PC-9 (cell line): ENCODE results near the gene RNF111. TPM values are rescaled to one million over a fixed set of nuclear protein-coding genes. Genes with fewer than 3 reads are reported as not detected.

Experiments used
- BruUV-seq: library from RNA; stranded (reverse); fragments of 400-500 nt; replicated peaks from 2 replicates; lab custom pipeline; 2021; lab: Mats Ljungman, UMichigan
- CTCF ChIA-PET: fragments of 300-600 bp; sonication (Branson Sonifier 250); formaldehyde crosslinking; loops from one replicate; lab custom pipeline; 2022; ENCODE audit warnings: antibody characterized with exemption; lab: Charles Lee
- POLR2A ChIA-PET: fragments of 300-600 bp; sonication (Branson Sonifier 250); formaldehyde crosslinking; loops from one replicate; lab custom pipeline; 2022; ENCODE audit warnings: antibody characterized with exemption; ENCODE audit not compliant: unreplicated experiment; lab: Charles Lee
- DNase-seq, 2 experiments: peaks; one replicate each; pipeline versions ENCODE4 v3.0.0 to v3.0.0-alpha.2; 2015 to 2022; ENCODE audit warnings: mixed read lengths in 1 of 2
- H2AFZ ChIP-seq: fragments of 200-600 bp; sonication (generic); 2 replicates; pipeline ENCODE4 v1.8.1; 2017; ENCODE audit warnings: antibody characterized with exemption
- H3F3A ChIP-seq: fragments of 200-600 bp; sonication (generic); 2 replicates; pipeline ENCODE4 v1.8.1; 2017; ENCODE audit warnings: antibody characterized with exemption, mild to moderate bottlenecking, low read depth; ENCODE audit not compliant: insufficient read depth
- H3K27ac ChIP-seq: fragments of 200-600 bp; sonication (generic); 2 replicates; pipeline ENCODE4 v1.6.1; 2016; ENCODE audit warnings: mixed run types
- H3K27me3 ChIP-seq: fragments of 200-600 bp; sonication (generic); 2 replicates; pipeline ENCODE4 v1.6.1; 2016; ENCODE audit warnings: low read depth, mixed run types; ENCODE audit not compliant: insufficient read depth
- H3K36me3 ChIP-seq: fragments of 200-600 bp; sonication (generic); 2 replicates; pipeline ENCODE4 v1.6.1; 2016; ENCODE audit warnings: low read depth, mixed run types
- H3K4me1 ChIP-seq: fragments of 200-600 bp; sonication (generic); replicated peaks from 2 replicates; pipeline ENCODE4 v1.6.1; 2016; ENCODE audit warnings: mixed run types; ENCODE audit not compliant: insufficient read depth
- H3K4me2 ChIP-seq: fragments of 200-600 bp; sonication (generic); 2 replicates; pipeline ENCODE4 v1.6.1; 2017; ENCODE audit warnings: mixed run types
- H3K4me3 ChIP-seq: fragments of 200-600 bp; sonication (generic); 2 replicates; pipeline ENCODE4 v1.6.1; 2016; ENCODE audit warnings: mixed run types
- H3K79me2 ChIP-seq: fragments of 200-600 bp; sonication (generic); 2 replicates; pipeline ENCODE4 v1.6.1; 2017; ENCODE audit warnings: low read depth, mixed run types
- H3K9me2 ChIP-seq: fragments of 200-600 bp; sonication (generic); 2 replicates; pipeline ENCODE4 v1.8.1; 2017; ENCODE audit warnings: mild to moderate bottlenecking; ENCODE audit not compliant: insufficient read depth
- H3K9me3 ChIP-seq: fragments of 200-600 bp; sonication (generic); 2 replicates; pipeline ENCODE4 v1.8.1; 2016; ENCODE audit warnings: low read depth; ENCODE audit not compliant: insufficient read depth
- H4K20me1 ChIP-seq: fragments of 200-600 bp; sonication (generic); 2 replicates; pipeline ENCODE4 v1.8.1; 2017; ENCODE audit not compliant: insufficient read depth
- EZH2 ChIP-seq: fragments of 200-600 bp; sonication (generic); IDR thresholded peaks from 2 replicates; pipeline ENCODE4 v1.8.0; 2017; ENCODE audit warnings: antibody characterized with exemption, low read depth
- intact Hi-C: fragments of 100-400 bp; cut with micrococcal nuclease; formaldehyde crosslinking; loops from one replicate; pipeline ENCODE4 v1.10.0; 2022; ENCODE audit not compliant: unreplicated experiment
- total RNA-seq: library from RNA; stranded (reverse); gene quantifications from 2 replicates; pipeline ENCODE4 v1.2.3, GENCODE V29; 2021
- TF ChIP-seq, protein P1 (sequence below): fragments of 200-600 bp; sonication (generic); conservative IDR thresholded peaks from 2 replicates; pipeline ENCODE4 v1.6.1; 2017; ENCODE audit warnings: mixed run types, antibody characterized with exemption, mild to moderate bottlenecking, moderate library complexity

Gene RNF111
- total RNA-seq, 1 experiment from 2014 or later, result 37.7 TPM

DNA sequence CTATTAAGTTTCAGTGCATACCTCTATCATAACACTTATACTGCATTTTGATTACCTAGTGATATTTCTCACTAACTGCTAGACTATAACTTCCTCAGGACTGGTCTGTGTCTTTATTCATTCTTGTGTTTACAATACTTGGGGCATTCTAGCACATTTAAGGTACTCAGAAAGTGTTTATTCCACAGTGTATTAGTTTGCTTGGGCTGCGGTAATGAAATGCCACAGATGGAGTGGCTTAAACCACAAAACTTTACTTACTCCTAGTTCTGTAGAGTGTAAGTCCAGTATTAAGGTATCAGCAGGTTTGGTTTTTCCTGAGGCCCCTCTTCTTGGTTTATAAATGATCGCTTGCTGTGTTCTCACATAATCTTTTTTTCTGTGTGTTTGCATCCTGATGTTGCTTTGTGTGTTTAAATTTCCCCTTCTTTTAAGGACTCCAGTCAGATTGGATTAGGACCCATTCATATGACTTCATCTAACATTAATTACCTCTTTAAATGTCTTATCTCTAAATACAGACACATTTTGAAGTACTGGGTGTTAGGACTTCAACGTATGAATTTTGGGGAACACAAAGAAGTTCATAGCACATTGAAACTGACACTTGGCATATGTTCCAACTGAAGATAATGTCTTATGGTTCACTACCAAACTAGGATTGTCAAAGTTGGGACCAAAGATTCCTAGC lies 23.9 kb downstream of the RNF111 start:
- no peaks in the 10 kb centered on the region for H3K9me3 ChIP-seq
- H3K9me2 ChIP-seq, result no peaks in the 10 kb centered on the region
- DNase-seq, result no peak
- H4K20me1 ChIP-seq, result no peaks in the 10 kb centered on the region
- H3K4me3 ChIP-seq, result no peak overlapping the region
- peaks cover 48% of the 10 kb centered on the region for H3K79me2 ChIP-seq
- H3K4me2 ChIP-seq, result no peak overlapping the region
- no peak for TF ChIP-seq EZH2
- TF ChIP-seq, protein P1, sequence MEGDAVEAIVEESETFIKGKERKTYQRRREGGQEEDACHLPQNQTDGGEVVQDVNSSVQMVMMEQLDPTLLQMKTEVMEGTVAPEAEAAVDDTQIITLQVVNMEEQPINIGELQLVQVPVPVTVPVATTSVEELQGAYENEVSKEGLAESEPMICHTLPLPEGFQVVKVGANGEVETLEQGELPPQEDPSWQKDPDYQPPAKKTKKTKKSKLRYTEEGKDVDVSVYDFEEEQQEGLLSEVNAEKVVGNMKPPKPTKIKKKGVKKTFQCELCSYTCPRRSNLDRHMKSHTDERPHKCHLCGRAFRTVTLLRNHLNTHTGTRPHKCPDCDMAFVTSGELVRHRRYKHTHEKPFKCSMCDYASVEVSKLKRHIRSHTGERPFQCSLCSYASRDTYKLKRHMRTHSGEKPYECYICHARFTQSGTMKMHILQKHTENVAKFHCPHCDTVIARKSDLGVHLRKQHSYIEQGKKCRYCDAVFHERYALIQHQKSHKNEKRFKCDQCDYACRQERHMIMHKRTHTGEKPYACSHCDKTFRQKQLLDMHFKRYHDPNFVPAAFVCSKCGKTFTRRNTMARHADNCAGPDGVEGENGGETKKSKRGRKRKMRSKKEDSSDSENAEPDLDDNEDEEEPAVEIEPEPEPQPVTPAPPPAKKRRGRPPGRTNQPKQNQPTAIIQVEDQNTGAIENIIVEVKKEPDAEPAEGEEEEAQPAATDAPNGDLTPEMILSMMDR, result no peak
- H3K27me3 ChIP-seq, result no peaks in the 10 kb centered on the region
- intact Hi-C loops, result no loop called here
- H3K36me3 ChIP-seq, result no peaks in the 10 kb centered on the region
- no peaks in the 10 kb centered on the region for H3F3A ChIP-seq
- H2AFZ ChIP-seq, result no peak overlapping the region
- no peaks in the 10 kb centered on the region for H3K4me1 ChIP-seq
- POLR2A ChIA-PET, result no interaction called here
- H3K27ac ChIP-seq, result no peak overlapping the region
- BruUV-seq, result no TSS peak
- CTCF ChIA-PET, result no interaction called here

DNA sequence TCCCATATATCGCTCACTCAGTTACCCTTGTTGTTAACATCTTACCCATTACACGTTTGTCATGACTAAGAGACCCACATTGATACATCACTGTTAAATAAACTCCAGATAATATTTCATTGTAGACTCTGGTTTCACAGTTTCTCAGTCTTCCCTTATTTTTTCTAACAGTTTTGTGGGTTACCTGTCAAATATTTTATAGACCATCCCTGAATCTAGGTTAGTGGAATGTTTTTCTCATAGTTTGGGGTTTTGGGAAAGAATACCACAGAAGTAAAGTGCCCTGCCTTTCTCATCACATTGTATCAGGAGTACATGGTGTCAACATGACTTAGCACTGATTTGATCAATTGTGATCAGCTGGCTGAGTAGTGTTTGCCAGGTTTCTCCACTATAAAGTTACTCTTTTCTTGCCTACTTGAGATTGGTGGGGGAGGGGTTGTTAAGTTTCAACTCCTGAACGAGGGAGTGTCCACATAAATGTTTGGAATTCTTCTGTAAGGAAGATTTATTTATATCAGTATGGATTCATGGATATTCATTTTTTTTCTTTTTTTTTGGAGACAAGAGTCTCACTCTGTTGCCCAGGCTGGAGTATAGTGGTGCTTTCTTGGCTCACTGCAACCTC lies 25.9 kb downstream of the RNF111 start:
- Histone ChIP-seq H3K27me3 (no peaks in the 10 kb centered on the region), H4K20me1 (no peaks in the 10 kb centered on the region), H2AFZ (no peak overlapping the region), H3K36me3 (no peaks in the 10 kb centered on the region), H3K9me3 (no peaks in the 10 kb centered on the region), H3K27ac (no peak overlapping the region), H3K4me2 (no peak overlapping the region), H3F3A (no peaks in the 10 kb centered on the region), H3K4me3 (no peak overlapping the region), H3K9me2 (no peaks in the 10 kb centered on the region), H3K4me1 (no peaks in the 10 kb centered on the region), H3K79me2 (peaks cover 53% of the 10 kb centered on the region)
- TF ChIP-seq, protein P1, result no peak
- TF ChIP-seq EZH2, result no peak
- intact Hi-C loops, result no loop called here
- CTCF ChIA-PET, result interaction anchor here (0.7 kb wide), 1 partner anchor 516 kb away, joined by 3 read pairs; no protein-coding TSS in a partner anchor
- POLR2A ChIA-PET, result no interaction called here
- no peak for DNase-seq
- no TSS peak for BruUV-seq

DNA sequence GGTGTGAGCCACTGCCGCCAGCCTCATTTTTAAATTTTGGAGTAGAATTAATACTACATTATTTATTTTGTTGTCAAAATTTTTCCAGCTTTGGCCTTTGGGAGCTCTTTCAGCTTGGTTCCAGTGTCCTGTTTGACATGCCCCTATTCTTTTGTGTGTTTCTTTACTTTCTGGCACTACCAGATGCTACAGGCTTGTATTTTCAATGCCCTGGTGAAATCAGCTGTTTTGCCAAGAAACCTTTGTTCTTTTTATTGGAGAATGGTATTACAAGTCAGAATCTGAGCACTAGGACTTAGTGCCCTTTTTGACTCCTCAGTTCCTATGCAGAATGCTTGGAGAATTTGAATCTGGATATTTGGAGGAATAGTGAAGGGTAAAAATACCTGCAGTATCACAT lies 26.6 kb downstream of the RNF111 start:
- no TSS peak for BruUV-seq
- Histone ChIP-seq H3K4me2 (no peak overlapping the region), H3K27ac (no peak overlapping the region), H4K20me1 (no peaks in the 10 kb centered on the region), H3K36me3 (no peaks in the 10 kb centered on the region), H3K27me3 (no peaks in the 10 kb centered on the region), H3F3A (no peaks in the 10 kb centered on the region), H3K4me1 (no peaks in the 10 kb centered on the region), H3K79me2 (peaks cover 50% of the 10 kb centered on the region), H3K9me2 (no peaks in the 10 kb centered on the region), H3K4me3 (no peak overlapping the region), H3K9me3 (no peaks in the 10 kb centered on the region), H2AFZ (no peak overlapping the region)
- intact Hi-C loops, result no loop called here
- CTCF ChIA-PET, result interaction anchor here (0.7 kb wide), 1 partner anchor 515 kb away, joined by 3 read pairs; no protein-coding TSS in a partner anchor
- POLR2A ChIA-PET, result no interaction called here
- no peak for DNase-seq
- TF ChIP-seq EZH2, result no peak
- TF ChIP-seq, protein P1, result no peak
